HepG2 (cell line): ENCODE results near the gene UBE2O. TPM values are rescaled to one million over a fixed set of nuclear protein-coding genes. Genes with fewer than 3 reads are reported as not detected.
A peak's percentile ranks its signal among the peaks of the same experiment; 100 is the strongest.

Experiments used
- PAF1 ChIP-seq: IDR thresholded peaks from 2 replicates; pipeline ENCODE4 v1.6.1; 2016; ENCODE audit warnings: missing genetic modification reagents, missing compliant biosample characterization
- SOX6 ChIP-seq, 2 experiments: fragments of 450-650 bp in 1 of 2; sonication (generic) in 1 of 2; formaldehyde crosslinking in 1 of 2; IDR thresholded peaks; 2 replicates each; pipeline versions ENCODE4 v1.4.0 to v1.6.1; 2017 to 2020; ENCODE audit warnings: antibody characterized with exemption in 1 of 2, mild to moderate bottlenecking in 1 of 2, missing genetic modification reagents in 1 of 2
- TEAD2 ChIP-seq: sonication (generic); formaldehyde crosslinking; IDR thresholded peaks from 2 replicates; pipeline ENCODE4 v1.9.0; 2021; ENCODE audit warnings: missing genetic modification reagents
- ZNF230 ChIP-seq: sonication (generic); formaldehyde crosslinking; IDR thresholded peaks from 2 replicates; pipeline ENCODE4 v1.4.0; 2020; ENCODE audit warnings: mild to moderate bottlenecking, missing genetic modification reagents
- ZNF616 ChIP-seq: sonication (generic); formaldehyde crosslinking; IDR thresholded peaks from 2 replicates; pipeline ENCODE4 v1.5.0; 2020; ENCODE audit warnings: low read depth, mild to moderate bottlenecking, missing genetic modification reagents
- ZNF781 ChIP-seq: sonication (generic); formaldehyde crosslinking; IDR thresholded peaks from 2 replicates; pipeline ENCODE4 v1.5.1; 2020; ENCODE audit warnings: borderline replicate concordance, mild to moderate bottlenecking, missing genetic modification reagents; ENCODE audit errors: not compliant biosample characterization
- polyA plus RNA-seq, 8 experiments: library from polyadenylated mRNA; depleted of rRNA in 3 of 8; stranded (reverse) in 7 of 8; unstranded in 1 of 8; fragments of >200 nt; fragmentation: Illumina TruSeq in 4 of 8; extraction: Trizol in 4 of 8; gene quantifications; 2 replicates each; pipeline versions ENCODE4 v1.2.1 to v1.2.3, GENCODE V29; 2011 to 2016; ENCODE audit warnings: low read depth in 4 of 8, missing spikeins in 1 of 8, mixed read lengths in 1 of 8; ENCODE audit not compliant: insufficient read depth in 1 of 8
- total RNA-seq, 5 experiments: library from RNA; depleted of rRNA; stranded (reverse); fragments of >200 nt; fragmentation: Illumina TruSeq; extraction: Trizol; gene quantifications; 2 replicates each; pipeline ENCODE4 v1.2.3, GENCODE V29; 2016; ENCODE audit warnings: low read depth in 1 of 5
- TF ChIP-seq, protein P1 (sequence below): sonication (generic); formaldehyde crosslinking; IDR thresholded peaks from 2 replicates; pipeline ENCODE4 v1.4.0; 2020; ENCODE audit warnings: missing genetic modification reagents, mild to moderate bottlenecking, borderline replicate concordance
- TF ChIP-seq, protein P2 (sequence below): sonication (generic); formaldehyde crosslinking; IDR thresholded peaks from 2 replicates; pipeline ENCODE4 v1.4.0; 2020; ENCODE audit warnings: missing genetic modification reagents, low read depth, mild to moderate bottlenecking, borderline replicate concordance
- TF ChIP-seq, protein P3 (sequence below): sonication (generic); formaldehyde crosslinking; IDR thresholded peaks from 2 replicates; pipeline ENCODE4 v1.5.1; 2020; ENCODE audit warnings: mild to moderate bottlenecking, moderate library complexity, missing genetic modification reagents
- TF ChIP-seq, protein P4 (sequence below): sonication (generic); formaldehyde crosslinking; IDR thresholded peaks from one replicate; pipeline ENCODE4 v1.5.1; 2020; ENCODE audit warnings: mild to moderate bottlenecking, missing genetic modification reagents; ENCODE audit errors: not compliant biosample characterization
- TF ChIP-seq, protein P5 (sequence below): IDR thresholded peaks from 2 replicates; pipeline ENCODE4 v1.6.1; 2016; ENCODE audit warnings: low read depth, borderline replicate concordance
- TF ChIP-seq, protein P6 (sequence below): sonication (generic); formaldehyde crosslinking; IDR thresholded peaks from 2 replicates; pipeline ENCODE4 v1.4.0; 2020; ENCODE audit warnings: mild to moderate bottlenecking, low read depth, missing genetic modification reagents

Gene UBE2O
- total and polyA plus RNA-seq, 2 of the 13 experiments (the other 11 are each of a cell fraction or from before 2014, with no cell fraction given) = 21.5 to 23.5 TPM

DNA sequence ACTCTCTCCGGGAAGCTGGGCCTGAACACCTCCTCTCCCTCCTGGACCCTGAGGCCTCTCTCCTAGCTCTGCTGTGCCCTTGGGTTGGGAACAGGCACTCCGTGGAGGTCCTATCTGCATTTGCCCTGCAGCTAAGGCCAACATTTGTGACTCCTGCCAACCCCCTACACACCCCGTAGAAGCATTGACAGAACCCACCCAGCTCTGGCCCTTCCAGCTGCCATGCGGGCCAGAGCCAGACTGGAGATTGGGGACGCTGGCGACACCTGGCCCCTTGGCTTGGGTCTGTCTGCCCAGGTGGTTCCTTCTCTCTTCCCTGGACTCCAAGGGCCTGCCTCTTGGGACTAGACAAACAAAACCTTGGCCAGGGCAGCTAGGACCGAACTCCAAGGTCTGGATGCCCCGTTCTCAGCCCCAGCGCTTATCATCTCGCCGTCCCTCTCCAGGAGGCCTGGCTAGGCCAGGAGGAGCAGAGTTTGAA lies 48.9 kb upstream of the UBE2O start (continued):
- TF ChIP-seq, protein P1, sequence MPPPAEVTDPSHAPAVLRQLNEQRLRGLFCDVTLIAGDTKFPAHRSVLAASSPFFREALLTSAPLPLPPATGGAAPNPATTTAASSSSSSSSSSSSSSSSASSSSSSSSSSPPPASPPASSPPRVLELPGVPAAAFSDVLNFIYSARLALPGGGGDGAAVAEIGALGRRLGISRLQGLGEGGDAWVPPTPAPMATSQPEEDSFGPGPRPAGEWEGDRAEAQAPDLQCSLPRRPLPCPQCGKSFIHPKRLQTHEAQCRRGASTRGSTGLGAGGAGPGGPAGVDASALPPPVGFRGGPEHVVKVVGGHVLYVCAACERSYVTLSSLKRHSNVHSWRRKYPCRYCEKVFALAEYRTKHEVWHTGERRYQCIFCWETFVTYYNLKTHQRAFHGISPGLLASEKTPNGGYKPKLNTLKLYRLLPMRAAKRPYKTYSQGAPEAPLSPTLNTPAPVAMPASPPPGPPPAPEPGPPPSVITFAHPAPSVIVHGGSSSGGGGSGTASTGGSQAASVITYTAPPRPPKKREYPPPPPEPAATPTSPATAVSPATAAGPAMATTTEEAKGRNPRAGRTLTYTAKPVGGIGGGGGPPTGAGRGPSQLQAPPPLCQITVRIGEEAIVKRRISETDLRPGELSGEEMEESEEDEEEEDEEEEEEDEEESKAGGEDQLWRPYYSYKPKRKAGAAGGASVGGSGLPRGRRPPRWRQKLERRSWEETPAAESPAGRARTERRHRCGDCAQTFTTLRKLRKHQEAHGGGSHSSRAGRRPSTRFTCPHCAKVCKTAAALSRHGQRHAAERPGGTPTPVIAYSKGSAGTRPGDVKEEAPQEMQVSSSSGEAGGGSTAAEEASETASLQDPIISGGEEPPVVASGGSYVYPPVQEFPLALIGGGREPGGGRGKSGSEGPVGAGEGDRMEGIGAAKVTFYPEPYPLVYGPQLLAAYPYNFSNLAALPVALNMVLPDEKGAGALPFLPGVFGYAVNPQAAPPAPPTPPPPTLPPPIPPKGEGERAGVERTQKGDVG (CRISPR knock-in tag) = peak; percentile 87; the same call in 1 of the 2 replicates
- TF ChIP-seq ZNF616 = 0 out of 2 replicates have a peak, but pooled peaks have one; percentile 25
- no peak for TF ChIP-seq SOX6 (IDR thresholded peaks at IDR 0.05)
- 0 out of 2 replicates have a peak, but pooled peaks have one; percentile 6 for TF ChIP-seq SOX6 (CRISPR knock-in tag; IDR thresholded peaks at IDR 0.05)
- TF ChIP-seq ZNF781 (CRISPR knock-in tag) = peak; percentile 25
- TF ChIP-seq, protein P2, sequence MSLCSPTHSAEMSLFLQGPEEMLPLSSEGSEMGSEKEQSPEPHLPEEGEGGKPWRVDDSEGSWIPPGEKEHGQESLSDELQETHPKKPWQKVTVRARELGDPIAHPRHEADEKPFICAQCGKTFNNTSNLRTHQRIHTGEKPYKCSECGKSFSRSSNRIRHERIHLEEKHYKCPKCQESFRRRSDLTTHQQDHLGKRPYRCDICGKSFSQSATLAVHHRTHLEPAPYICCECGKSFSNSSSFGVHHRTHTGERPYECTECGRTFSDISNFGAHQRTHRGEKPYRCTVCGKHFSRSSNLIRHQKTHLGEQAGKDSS (CRISPR knock-in tag) = peak; percentile 60; the same call in 1 of the 2 replicates
- TF ChIP-seq TEAD2 (CRISPR knock-in tag) = 0 out of 2 replicates have a peak, but pooled peaks have one; percentile 29
- TF ChIP-seq, protein P3, sequence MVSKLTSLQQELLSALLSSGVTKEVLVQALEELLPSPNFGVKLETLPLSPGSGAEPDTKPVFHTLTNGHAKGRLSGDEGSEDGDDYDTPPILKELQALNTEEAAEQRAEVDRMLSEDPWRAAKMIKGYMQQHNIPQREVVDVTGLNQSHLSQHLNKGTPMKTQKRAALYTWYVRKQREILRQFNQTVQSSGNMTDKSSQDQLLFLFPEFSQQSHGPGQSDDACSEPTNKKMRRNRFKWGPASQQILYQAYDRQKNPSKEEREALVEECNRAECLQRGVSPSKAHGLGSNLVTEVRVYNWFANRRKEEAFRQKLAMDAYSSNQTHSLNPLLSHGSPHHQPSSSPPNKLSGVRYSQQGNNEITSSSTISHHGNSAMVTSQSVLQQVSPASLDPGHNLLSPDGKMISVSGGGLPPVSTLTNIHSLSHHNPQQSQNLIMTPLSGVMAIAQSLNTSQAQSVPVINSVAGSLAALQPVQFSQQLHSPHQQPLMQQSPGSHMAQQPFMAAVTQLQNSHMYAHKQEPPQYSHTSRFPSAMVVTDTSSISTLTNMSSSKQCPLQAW (CRISPR knock-in tag) = peak; percentile 64; the same call in 1 of the 2 replicates
- 0 out of 2 replicates have a peak, but pooled peaks have one; percentile 75 for TF ChIP-seq ZNF230 (CRISPR knock-in tag)
- TF ChIP-seq, protein P4, sequence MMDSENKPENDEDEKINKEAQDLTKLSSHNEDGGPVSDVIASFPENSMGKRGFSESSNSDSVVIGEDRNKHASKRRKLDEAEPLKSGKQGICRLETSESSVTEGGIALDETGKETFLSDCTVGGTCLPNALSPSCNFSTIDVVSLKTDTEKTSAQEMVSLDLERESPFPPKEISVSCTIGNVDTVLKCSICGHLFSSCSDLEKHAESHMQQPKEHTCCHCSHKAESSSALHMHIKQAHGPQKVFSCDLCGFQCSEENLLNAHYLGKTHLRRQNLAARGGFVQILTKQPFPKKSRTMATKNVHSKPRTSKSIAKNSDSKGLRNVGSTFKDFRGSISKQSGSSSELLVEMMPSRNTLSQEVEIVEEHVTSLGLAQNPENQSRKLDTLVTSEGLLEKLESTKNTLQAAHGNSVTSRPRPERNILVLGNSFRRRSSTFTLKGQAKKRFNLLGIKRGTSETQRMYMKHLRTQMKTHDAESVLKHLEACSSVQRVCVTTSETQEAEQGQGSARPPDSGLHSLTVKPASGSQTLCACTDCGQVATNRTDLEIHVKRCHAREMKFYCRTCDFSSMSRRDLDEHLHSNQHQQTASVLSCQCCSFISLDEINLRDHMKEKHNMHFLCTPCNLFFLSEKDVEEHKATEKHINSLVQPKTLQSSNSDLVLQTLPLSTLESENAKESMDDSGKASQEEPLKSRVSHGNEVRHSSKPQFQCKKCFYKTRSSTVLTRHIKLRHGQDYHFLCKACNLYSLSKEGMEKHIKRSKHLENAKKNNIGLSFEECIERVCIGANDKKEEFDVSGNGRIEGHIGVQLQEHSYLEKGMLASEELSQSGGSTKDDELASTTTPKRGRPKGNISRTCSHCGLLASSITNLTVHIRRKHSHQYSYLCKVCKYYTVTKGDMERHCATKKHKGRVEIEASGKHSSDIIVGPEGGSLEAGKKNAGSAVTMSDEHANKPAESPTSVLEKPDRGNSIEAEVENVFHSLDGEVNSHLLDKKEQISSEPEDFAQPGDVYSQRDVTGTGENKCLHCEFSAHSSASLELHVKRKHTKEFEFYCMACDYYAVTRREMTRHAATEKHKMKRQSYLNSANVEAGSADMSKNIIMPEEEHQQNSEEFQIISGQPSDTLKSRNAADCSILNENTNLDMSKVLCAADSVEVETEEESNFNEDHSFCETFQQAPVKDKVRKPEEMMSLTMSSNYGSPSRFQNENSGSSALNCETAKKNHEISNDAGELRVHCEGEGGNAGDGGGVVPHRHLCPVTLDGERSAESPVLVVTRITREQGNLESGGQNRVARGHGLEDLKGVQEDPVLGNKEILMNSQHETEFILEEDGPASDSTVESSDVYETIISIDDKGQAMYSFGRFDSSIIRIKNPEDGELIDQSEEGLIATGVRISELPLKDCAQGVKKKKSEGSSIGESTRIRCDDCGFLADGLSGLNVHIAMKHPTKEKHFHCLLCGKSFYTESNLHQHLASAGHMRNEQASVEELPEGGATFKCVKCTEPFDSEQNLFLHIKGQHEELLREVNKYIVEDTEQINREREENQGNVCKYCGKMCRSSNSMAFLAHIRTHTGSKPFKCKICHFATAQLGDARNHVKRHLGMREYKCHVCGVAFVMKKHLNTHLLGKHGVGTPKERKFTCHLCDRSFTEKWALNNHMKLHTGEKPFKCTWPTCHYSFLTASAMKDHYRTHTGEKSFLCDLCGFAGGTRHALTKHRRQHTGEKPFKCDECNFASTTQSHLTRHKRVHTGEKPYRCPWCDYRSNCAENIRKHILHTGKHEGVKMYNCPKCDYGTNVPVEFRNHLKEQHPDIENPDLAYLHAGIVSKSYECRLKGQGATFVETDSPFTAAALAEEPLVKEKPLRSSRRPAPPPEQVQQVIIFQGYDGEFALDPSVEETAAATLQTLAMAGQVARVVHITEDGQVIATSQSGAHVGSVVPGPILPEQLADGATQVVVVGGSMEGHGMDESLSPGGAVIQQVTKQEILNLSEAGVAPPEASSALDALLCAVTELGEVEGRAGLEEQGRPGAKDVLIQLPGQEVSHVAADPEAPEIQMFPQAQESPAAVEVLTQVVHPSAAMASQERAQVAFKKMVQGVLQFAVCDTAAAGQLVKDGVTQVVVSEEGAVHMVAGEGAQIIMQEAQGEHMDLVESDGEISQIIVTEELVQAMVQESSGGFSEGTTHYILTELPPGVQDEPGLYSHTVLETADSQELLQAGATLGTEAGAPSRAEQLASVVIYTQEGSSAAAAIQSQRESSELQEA (CRISPR knock-in tag) = peak; percentile 80
- TF ChIP-seq, protein P5, sequence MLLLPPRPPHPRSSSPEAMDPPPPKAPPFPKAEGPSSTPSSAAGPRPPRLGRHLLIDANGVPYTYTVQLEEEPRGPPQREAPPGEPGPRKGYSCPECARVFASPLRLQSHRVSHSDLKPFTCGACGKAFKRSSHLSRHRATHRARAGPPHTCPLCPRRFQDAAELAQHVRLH = 0 out of 2 replicates have a peak, but pooled peaks have one; percentile 9
- TF ChIP-seq, protein P6, sequence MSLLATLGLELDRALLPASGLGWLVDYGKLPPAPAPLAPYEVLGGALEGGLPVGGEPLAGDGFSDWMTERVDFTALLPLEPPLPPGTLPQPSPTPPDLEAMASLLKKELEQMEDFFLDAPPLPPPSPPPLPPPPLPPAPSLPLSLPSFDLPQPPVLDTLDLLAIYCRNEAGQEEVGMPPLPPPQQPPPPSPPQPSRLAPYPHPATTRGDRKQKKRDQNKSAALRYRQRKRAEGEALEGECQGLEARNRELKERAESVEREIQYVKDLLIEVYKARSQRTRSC (CRISPR knock-in tag) = 0 out of 2 replicates have a peak, but pooled peaks have one; percentile 49
- no peak for TF ChIP-seq PAF1 (CRISPR knock-in tag)
